IgD-negative memory B cell (primary cell): ENCODE measurements around the gene IL12RB1. TPM values are rescaled to one million over a fixed set of nuclear protein-coding genes. Genes with fewer than 3 reads are reported as not detected.

ENCODE experiments used
- H3K27ac Mint-ChIP-seq, 3 donors: one replicate each; pipeline ENCODE4 v1.8.0; 2020 to 2022; ENCODE audit warnings: mild to moderate bottlenecking in 3 of 3, mixed read lengths in 3 of 3, moderate library complexity in 1 of 3
- H3K27me3 Mint-ChIP-seq: one replicate; pipeline ENCODE4 v1.8.0; 2021; ENCODE audit warnings: mixed read lengths
- H3K36me3 Mint-ChIP-seq: one replicate; pipeline ENCODE4 v1.8.0; 2020; ENCODE audit warnings: mild to moderate bottlenecking, mixed read lengths
- H3K4me1 Mint-ChIP-seq, 3 donors: one replicate each; pipeline ENCODE4 v1.8.0; 2020 to 2022; ENCODE audit warnings: mixed read lengths in 3 of 3, mild to moderate bottlenecking in 1 of 3
- H3K4me3 Mint-ChIP-seq, 4 donors: one replicate each; pipeline ENCODE4 v1.8.0; 2020 to 2022; ENCODE audit warnings: mild to moderate bottlenecking in 4 of 4, mixed read lengths in 4 of 4, moderate library complexity in 3 of 4
- H3K9me3 Mint-ChIP-seq, 3 donors: one replicate each; pipeline ENCODE4 v1.8.0; 2020 to 2021; ENCODE audit warnings: mixed read lengths in 3 of 3, mild to moderate bottlenecking in 1 of 3
- polyA plus RNA-seq: library from polyadenylated mRNA; unstranded; fragments of 300-500 nt; fragmentation: Illumina TruSeq; gene quantifications from one replicate; pipeline ENCODE4 v1.2.3, GENCODE V29; 2021

Gene IL12RB1
- polyA plus RNA-seq, 1 donor from 2014 or later: 9.8 TPM

DNA sequence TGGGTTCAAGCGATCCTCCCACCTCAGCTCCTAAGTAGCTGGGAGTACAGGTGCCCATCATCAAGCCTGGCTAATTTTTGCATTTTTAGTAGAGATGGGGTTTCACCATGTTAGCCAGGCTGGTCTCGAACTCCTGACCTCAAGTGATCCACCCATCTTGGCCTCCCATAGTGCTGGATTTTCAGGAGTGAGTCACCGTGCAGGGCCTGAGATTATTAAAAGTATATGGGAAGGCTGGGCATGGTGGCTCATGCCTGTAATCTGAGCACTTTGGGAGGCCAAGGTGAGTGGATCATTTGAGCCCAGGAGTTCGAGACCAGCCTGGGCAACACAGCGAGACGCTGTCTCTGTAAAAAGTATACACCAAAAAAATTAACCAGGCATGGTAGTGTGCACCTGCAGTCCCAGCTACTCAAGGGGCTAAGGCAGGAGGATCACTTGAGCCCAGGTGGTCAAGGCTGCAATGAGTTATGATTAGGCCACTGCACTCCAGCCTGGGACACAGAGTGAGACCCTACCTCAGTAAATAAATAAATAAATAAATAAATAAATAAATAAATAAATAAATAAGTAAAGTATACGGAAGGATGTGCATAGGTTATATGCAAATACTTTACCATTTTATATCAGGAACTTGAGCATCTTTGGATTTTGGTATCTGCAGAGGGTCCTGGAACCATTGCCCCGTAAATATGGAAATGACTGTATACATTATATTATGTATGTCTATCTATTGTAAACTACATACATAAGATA is 854 bp downstream of the IL12RB1 start:
- peak overlapping the region in 2 of 3 donors; percentile 96 to 98 for H3K27ac Mint-ChIP-seq
- peaks cover 3% of the 10 kb centered on the region for H3K36me3 Mint-ChIP-seq
- H3K27me3 Mint-ChIP-seq: no peaks in the 10 kb centered on the region
- peak overlapping the region; percentile 89 to 98 (median 96) for H3K4me3 Mint-ChIP-seq
- no peaks in the 10 kb centered on the region for H3K9me3 Mint-ChIP-seq
- peaks cover 21 to 41% (median 33%) of the 10 kb centered on the region in 3 donors for H3K4me1 Mint-ChIP-seq

DNA sequence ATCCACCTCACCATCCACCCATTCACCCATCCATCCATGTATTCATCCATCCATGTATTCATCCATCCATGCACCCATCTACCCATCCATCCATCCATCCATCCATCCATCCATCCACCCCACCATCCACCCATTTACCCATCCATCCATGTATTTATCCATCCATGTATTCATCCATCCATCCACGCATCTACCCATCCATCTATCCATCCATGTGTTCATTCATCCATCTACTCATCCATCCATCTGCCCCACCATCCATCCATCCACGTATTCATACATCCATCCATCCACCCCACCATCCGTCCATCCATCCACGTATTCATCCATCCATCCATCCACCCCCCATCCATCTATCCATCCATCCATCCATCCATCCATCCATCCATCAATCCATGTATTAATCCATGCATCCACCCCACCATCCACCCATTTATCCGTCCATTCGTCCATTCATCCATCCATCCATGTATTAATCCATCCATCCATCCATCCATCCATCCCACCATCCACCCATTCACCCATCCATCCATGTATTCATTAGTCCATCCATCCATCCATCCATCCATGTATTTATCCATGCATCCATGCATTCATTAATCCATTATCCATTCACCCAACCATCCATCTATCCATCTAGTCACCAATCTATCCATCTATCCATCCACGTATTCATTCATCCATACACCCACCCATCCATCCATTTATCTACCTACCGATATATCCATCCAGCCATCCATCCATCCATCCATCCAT is 2.6 kb downstream of the IL12RB1 start:
- Mint-ChIP-seq H3K9me3 (no peaks in the 10 kb centered on the region), H3K4me1 (peaks cover 9 to 23% (median 16%) of the 10 kb centered on the region in 3 donors), H3K36me3 (peaks cover 3% of the 10 kb centered on the region), H3K27me3 (no peaks in the 10 kb centered on the region), H3K4me3 (peak overlapping the region in 1 of 4 donors; percentile 35), H3K27ac (no peak overlapping the region)

DNA sequence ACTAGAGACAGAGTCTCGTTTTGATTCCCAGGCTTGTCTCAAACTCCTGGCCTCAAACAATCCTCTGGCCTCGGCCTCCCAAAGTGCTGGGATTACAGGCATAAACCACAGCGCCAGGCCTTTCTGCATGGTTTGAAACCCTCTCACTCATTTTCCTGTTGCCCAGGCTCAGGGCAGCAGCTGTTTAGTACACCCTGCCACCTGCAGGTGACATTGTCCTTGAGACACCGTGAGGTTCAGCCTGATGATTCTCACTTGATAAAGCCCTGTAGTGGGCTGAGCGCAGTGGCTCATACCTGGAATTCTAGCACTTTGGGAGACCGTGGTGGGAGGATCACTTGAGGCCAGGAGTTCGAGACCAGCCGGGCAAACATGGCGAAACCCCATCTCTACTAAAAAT is 12.5 kb downstream of the IL12RB1 start:
- H3K9me3 Mint-ChIP-seq: no peaks in the 10 kb centered on the region
- peaks cover 8% of the 10 kb centered on the region for H3K36me3 Mint-ChIP-seq
- no peak overlapping the region for H3K27ac Mint-ChIP-seq
- peak overlapping the region in 1 of 4 donors; percentile 47 for H3K4me3 Mint-ChIP-seq
- no peaks in the 10 kb centered on the region for H3K27me3 Mint-ChIP-seq
- peaks cover 0 to 2% (median 0%) of the 10 kb centered on the region in 3 donors for H3K4me1 Mint-ChIP-seq

DNA sequence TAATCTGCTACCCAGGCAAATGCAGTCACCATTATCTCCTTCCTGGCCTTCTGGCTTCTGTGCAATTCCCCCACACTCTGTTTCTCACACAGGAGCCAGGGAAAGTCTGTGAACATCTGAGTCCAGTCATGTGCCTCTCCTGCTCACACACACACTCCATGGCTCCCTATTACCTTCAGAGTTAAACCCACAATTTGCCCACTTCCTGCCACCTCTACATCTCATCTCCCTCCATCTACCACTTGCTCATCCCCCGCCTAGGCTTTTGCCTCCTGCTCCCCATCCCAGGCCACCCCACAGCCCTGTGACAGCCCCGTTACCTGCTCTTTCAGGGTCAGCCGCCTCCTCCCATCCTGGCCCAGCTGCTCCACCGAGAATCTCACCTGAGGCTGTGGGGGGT is 13.5 kb downstream of the IL12RB1 start:
- Mint-ChIP-seq H3K36me3 (peaks cover 9% of the 10 kb centered on the region), H3K27me3 (no peaks in the 10 kb centered on the region), H3K4me1 (peaks cover 0 to 2% (median 0%) of the 10 kb centered on the region in 3 donors), H3K27ac (no peak overlapping the region), H3K4me3 (no peak overlapping the region), H3K9me3 (no peaks in the 10 kb centered on the region)

DNA sequence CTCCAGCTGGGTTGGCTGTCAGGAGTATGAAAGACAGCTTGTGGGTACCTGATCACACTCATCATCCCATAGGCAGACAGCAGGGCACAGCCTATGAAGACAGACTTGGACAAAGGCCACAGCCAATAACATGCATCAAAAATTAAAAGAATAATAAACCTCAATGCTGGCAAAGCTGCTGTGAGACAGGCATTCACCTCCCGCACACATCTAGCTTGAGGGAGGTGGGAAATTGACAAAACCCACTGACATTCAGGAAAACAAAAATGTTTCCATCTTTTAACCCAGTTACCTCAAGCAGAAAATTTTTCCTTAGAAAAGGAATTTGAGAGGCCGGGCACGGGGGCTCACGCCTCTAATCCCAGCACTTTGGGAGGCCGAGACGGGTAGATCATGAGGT is 14.4 kb downstream of the IL12RB1 start:
- Mint-ChIP-seq H3K4me1 (peaks cover 0 to 2% (median 0%) of the 10 kb centered on the region in 3 donors), H3K27ac (no peak overlapping the region), H3K4me3 (no peak overlapping the region), H3K9me3 (no peaks in the 10 kb centered on the region), H3K36me3 (peaks cover 9% of the 10 kb centered on the region), H3K27me3 (no peaks in the 10 kb centered on the region)

DNA sequence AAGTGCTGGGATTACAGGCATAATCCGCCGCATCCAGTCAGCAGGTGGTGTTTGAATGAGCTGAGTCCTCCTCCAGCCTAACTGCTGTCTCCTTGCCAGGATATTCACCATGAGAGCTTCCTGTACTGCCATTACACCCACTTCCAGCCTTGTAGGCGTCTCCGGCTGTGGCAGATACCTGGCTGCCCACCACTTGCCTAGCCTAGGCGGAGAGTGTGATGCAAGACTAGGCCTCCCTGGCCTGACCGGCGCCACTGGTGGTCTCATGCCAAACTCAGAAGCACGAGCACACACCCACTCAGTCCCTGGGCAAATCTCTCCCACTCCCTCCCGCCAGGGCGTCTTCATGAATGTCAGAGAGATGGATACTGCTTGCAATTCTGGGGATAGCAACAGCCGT is 16.6 kb downstream of the IL12RB1 start:
- Mint-ChIP-seq H3K36me3 (peaks cover 10% of the 10 kb centered on the region), H3K27ac (no peak overlapping the region), H3K9me3 (no peaks in the 10 kb centered on the region), H3K4me1 (peaks cover 0 to 2% (median 0%) of the 10 kb centered on the region in 3 donors), H3K4me3 (no peak overlapping the region), H3K27me3 (no peaks in the 10 kb centered on the region)

DNA sequence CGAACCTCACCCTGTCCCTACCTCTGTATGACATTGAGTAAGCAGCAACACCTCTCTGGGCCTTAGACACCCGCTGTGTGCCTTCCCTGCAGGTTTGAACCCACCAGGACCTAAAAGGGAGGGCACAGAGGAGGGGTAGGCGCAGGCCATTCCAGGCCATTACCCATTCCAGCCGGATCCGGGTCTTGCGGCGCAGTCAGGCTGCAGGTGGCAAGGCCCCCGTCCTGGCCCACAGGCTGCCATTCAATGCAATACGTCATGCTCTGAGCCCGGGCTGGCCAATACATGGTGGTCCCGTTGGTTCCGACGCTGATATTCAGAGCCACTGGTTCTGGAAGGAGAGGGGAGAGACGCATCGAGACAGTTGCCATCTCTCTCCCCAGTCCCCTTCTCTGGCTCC is 17.4 kb downstream of the IL12RB1 start:
- no peak overlapping the region for H3K4me3 Mint-ChIP-seq
- H3K36me3 Mint-ChIP-seq: peaks cover 13% of the 10 kb centered on the region
- no peak overlapping the region for H3K27ac Mint-ChIP-seq
- H3K27me3 Mint-ChIP-seq: no peaks in the 10 kb centered on the region
- H3K9me3 Mint-ChIP-seq: no peaks in the 10 kb centered on the region
- H3K4me1 Mint-ChIP-seq: peaks cover 0 to 2% (median 0%) of the 10 kb centered on the region in 3 donors

DNA sequence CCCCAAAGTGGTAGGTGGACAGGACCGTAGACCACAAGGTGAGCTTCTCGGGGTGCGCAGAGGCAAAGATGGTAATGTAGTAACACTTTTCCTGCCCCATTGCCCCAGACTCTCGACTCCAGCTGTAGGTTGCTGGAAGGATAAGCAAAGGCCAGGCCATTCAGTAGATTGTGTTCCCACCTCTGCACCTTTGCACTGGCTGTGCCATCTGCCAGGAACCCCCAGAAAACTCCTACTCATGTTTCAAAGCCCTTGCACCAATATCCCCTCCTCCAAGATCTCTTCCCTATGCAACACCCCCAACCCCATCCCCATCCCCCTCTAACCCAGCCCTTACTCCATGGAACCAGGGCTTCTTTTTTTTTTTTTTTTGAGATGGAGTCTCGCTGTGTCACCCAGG is 18.3 kb downstream of the IL12RB1 start:
- H3K27ac Mint-ChIP-seq: no peak overlapping the region
- H3K4me3 Mint-ChIP-seq: no peak overlapping the region
- H3K27me3 Mint-ChIP-seq: no peaks in the 10 kb centered on the region
- H3K36me3 Mint-ChIP-seq: peaks cover 12% of the 10 kb centered on the region
- peaks cover 0 to 3% (median 1%) of the 10 kb centered on the region in 3 donors for H3K4me1 Mint-ChIP-seq
- no peaks in the 10 kb centered on the region for H3K9me3 Mint-ChIP-seq

DNA sequence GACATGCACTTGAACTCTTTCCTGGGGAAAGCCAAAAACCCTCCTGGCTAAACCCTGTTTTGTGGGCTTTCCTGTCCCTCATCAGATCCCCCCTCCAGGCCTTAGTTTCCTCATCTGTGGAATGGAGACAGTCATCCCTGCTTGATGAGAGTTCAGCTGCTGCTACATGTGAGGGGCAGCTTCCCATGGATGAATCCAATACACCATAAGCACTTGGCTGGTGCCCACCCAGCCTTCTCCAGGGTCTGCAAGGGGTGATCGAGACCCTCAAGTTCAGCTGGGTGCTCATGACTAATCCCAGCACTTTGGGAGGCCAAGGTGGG is 21.6 kb downstream of the IL12RB1 start:
- H3K27me3 Mint-ChIP-seq: no peaks in the 10 kb centered on the region
- H3K4me3 Mint-ChIP-seq: no peak overlapping the region
- H3K9me3 Mint-ChIP-seq: no peaks in the 10 kb centered on the region
- peaks cover 0 to 3% (median 2%) of the 10 kb centered on the region in 3 donors for H3K4me1 Mint-ChIP-seq
- H3K27ac Mint-ChIP-seq: peak overlapping the region in 1 of 3 donors; percentile 78
- peaks cover 7% of the 10 kb centered on the region for H3K36me3 Mint-ChIP-seq

DNA sequence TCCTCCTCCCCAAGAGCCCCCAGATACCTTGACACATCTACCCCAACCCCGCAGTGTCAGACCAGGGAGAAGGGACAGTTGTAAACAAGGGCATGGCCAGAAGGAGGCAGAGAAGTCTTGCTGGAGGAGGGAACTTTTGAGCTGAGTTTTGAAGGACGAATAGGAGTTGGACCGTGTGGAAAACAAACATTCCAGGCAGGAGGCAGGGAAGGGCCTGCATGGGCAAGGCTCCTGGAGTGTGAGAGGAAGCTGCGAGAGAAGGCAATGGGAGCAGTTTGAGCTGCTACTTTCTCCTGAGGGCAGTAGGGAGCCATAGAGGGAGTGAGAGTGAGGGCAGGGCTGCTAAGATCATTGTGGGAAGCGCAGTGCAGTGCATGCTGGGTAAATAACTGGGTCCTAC is 23.3 kb downstream of the IL12RB1 start:
- H3K27ac Mint-ChIP-seq: peak overlapping the region in 1 of 3 donors; percentile 57
- H3K9me3 Mint-ChIP-seq: no peaks in the 10 kb centered on the region
- no peaks in the 10 kb centered on the region for H3K27me3 Mint-ChIP-seq
- H3K4me1 Mint-ChIP-seq: peaks cover 3 to 5% (median 3%) of the 10 kb centered on the region in 3 donors
- H3K4me3 Mint-ChIP-seq: no peak overlapping the region
- peaks cover 5% of the 10 kb centered on the region for H3K36me3 Mint-ChIP-seq

DNA sequence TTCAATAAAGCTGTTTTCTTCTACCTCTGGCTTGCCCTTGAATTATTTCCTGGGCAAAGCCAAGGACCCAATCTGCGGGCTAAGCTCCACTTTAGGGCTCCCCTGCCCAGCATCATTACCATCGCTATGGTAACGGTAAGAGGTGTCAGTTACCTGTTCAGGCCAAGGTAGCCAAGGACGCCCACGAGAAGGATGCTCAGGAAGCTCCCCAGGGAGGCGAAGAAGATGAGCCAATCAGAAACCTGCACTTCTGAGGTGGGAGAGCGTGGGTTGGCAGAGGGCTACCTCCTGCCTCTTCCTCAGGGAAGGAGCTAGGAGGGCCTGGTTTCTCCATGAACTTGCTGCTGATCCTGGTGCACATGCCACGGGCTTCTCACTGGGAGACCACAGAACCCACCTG is 24.7 kb downstream of the IL12RB1 start:
- H3K27ac Mint-ChIP-seq: no peak overlapping the region
- H3K4me1 Mint-ChIP-seq: peaks cover 6 to 10% (median 7%) of the 10 kb centered on the region in 3 donors
- H3K9me3 Mint-ChIP-seq: no peaks in the 10 kb centered on the region
- H3K4me3 Mint-ChIP-seq: peak overlapping the region in 1 of 4 donors; percentile 41
- no peaks in the 10 kb centered on the region for H3K27me3 Mint-ChIP-seq
- H3K36me3 Mint-ChIP-seq: peaks cover 4% of the 10 kb centered on the region

DNA sequence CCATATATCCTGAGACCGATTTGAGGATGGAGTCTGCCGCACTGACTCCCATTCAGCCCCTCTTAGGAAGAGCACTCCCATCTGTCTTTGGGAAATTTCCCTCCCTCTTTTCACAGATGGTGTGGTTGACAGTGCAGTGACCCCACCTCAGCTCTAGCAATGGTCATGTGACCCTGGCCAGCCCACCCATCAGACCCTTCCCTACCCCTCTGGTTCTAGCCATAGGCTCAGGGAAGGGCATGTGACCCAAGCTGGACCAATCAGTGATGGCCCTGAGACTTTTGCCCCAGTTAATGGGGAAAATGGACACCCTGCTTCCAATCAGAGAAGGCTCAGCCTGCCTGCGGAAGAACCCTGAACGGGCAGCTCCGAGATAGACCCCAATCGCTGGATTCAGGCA is 26.3 kb downstream of the IL12RB1 start:
- no peaks in the 10 kb centered on the region for H3K27me3 Mint-ChIP-seq
- peaks cover 4% of the 10 kb centered on the region for H3K36me3 Mint-ChIP-seq
- H3K4me3 Mint-ChIP-seq: no peak overlapping the region
- H3K4me1 Mint-ChIP-seq: peaks cover 6 to 10% (median 7%) of the 10 kb centered on the region in 3 donors
- no peak overlapping the region for H3K27ac Mint-ChIP-seq
- no peaks in the 10 kb centered on the region for H3K9me3 Mint-ChIP-seq

DNA sequence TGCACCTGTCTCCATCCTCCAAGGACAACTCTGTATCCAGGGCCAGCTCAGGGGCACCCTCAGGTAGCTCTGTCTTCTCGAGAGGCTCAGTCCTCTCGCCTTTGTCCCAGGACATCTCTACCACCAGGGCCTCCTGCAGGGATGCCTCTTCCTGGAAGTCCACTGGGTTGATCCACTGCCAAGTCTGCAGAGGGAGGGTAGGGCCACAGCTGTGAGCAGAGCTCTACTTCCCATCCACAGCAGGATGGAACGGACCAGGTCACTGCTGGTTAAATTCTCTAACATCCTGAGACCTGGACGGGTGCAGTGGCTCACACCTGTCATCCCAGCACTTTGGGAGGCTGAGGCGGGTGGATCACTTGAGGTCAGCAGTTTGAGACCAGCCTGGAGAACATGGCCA is 26.8 kb downstream of the IL12RB1 start:
- H3K27me3 Mint-ChIP-seq: no peaks in the 10 kb centered on the region
- peaks cover 6 to 10% (median 7%) of the 10 kb centered on the region in 3 donors for H3K4me1 Mint-ChIP-seq
- no peaks in the 10 kb centered on the region for H3K9me3 Mint-ChIP-seq
- peak overlapping the region in 1 of 3 donors; percentile 31 for H3K27ac Mint-ChIP-seq
- H3K4me3 Mint-ChIP-seq: no peak overlapping the region
- H3K36me3 Mint-ChIP-seq: peaks cover under 1% of the 10 kb centered on the region

DNA sequence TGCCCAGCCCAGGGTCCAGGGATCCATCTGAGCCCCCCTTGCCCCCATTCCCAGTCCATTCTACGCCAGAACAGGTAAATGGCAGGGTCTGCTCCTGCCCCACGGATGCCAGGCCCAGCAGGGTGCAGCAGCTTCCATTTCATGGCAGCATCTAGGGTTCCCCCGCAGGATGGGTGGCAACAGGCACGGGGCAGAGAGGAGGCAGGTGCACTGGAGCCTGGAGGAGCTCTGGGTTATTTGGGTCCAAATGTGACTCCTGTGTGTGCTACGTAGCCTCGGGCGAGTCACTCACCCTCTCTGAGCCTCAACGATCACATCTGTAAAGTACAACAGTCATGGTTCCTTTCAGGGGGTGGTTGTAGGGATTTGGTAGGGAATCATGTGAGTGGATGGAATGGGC is 27.4 kb downstream of the IL12RB1 start:
- H3K4me3 Mint-ChIP-seq: peak overlapping the region in 1 of 4 donors; percentile 70
- H3K36me3 Mint-ChIP-seq: no peaks in the 10 kb centered on the region

DNA sequence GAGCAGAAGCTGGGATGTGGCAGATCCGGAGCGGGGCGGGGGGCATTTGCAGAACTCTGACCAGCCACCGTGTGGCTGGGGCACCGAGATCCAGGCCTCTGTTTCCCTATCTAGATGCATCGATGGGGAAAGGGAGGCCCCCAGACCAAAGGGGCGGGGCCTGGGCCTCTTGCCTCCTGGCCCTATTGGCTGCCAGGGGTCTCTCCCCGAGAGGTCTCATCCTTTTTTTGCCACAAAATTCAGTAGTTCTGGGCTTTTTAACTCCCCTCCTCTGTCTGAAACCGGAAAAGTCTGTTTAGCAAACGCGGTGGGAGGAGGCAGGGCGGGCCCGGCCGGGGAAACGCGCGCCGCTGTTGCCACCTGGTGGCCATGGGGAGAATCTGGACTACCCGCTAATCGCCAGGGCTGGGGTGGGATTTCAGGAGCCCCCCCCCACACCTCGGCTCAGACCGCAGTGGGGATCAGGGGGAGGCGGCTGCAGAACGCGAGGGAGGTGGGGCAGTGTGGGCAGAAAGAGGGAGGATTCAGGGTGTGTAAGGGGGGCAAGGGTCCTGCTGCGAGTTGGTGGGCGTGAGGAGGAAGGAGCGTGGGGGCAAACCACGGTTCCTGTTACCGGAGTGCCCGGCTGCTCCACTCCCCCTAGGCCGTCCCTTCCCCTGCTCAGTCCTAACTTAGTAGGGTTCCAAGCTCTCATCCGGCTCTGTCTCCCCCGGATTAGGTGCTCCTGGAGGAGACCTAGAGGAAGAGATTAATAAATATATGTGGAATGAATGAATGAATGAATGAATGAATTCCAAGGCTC is 28.3 kb downstream of the IL12RB1 start:
- H3K27ac Mint-ChIP-seq: peak overlapping the region; percentile 74 to 93 (median 91)
- H3K4me3 Mint-ChIP-seq: peak overlapping the region in 2 of 4 donors; percentile 54 to 83
- H3K9me3 Mint-ChIP-seq: no peaks in the 10 kb centered on the region
- H3K4me1 Mint-ChIP-seq: peaks cover 7 to 10% (median 7%) of the 10 kb centered on the region in 3 donors
- no peaks in the 10 kb centered on the region for H3K36me3 Mint-ChIP-seq
- no peaks in the 10 kb centered on the region for H3K27me3 Mint-ChIP-seq

More for the DNA sequence above, 27.4 kb downstream of the IL12RB1 start:
- Mint-ChIP-seq H3K9me3 (no peaks in the 10 kb centered on the region), H3K27ac (peak overlapping the region in 1 of 3 donors; percentile 39), H3K4me1 (peaks cover 6 to 10% (median 7%) of the 10 kb centered on the region in 3 donors), H3K27me3 (no peaks in the 10 kb centered on the region)
